Dermis microvascular lymphatic vessel endothelial cell (primary cell): ENCODE results near the gene SERPINA12. TPM values are rescaled to one million over a fixed set of nuclear protein-coding genes. Genes with fewer than 3 reads are reported as not detected.
"Not testable (repeated sequence)": the region's sequence is repeated elsewhere in the genome, so short reads cannot be mapped to it uniquely, and the experiment has no call there.

Source experiments
- DNase-seq, 2 donors: peaks; one replicate each; pipeline versions ENCODE4 v3.0.0 to v3.0.0-alpha.2; 2010; ENCODE audit warnings: low read depth in 2 of 2
- total RNA-seq: library from RNA; depleted of rRNA; stranded (reverse); fragments of >200 nt; gene quantifications from 2 replicates; pipeline ENCODE4 v1.2.1, GENCODE V29; 2014

Gene SERPINA12
- total RNA-seq, 1 donor from 2014 or later: not detected

DNA sequence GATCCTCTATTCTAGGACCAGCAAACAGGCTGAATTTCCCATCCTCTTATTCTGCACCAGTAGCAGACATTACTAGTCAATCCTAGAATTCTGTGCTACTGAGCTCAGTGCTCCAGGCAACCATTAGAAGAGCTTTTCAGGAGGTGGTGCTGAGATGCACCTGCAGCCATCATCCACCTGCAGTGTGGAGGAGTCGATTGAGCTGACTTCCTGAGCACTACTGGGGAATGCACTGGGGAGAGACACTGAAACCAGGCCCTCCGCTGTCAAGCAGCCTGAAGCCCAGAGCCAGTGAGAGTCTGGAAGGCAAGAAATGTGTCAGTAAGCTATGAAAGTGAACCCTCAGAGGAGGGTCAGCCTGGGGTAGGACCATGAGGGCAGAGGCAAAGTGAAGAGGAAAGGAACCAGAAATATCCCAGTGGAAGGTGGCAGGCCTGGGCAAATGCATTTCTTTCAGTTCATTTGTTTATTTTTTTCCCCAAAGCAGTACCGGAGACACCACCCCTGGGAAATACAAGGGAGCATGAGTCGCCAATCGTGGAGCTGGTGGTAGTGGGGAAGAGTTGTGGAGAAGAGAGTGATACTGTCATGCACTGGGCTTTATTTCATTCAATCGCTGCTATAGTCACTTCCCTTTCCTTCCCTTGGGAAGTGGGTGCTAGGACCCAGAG lies 28.9 kb upstream of the SERPINA12 start:
- no peak for DNase-seq

DNA sequence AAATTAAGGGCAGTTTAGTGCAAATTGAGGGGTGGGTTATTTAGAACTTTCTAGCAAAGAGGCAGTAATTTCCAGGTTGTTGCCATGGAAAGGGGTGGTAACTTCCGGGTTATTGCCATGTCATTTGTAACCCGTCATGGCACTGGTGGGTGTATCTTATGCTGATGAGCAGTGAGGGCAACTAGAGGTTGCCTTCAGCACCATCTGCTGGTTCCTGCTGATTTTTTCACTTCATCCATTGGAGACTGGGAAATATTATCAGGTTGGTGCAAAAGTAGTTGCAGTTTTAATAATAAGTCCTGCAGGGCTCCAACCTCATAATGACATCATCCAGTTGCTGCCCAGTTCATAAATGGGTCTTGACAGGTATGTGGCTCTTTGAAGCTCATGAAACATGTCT lies 27.6 kb upstream of the SERPINA12 start:
- peak in 1 of 2 donors; percentile 2 for DNase-seq

DNA sequence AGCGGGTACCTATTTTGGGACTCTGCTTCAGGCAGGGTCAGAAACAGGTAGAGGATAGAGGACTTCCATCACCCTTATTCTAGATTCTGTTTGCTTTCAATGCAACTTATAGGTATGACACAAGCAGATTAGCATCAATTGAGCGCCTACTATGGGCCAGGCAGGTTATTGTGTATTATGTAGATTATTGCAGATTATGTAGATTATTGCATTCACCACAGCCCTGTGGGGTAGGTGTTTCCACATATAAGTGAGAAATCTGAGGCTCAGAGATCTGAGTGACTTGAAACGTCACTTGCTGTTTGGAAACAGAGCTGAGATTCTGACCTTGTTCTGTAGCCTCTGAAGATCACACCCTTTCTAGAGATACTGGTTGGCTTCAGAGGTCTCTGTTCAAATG lies 26.2 kb upstream of the SERPINA12 start:
- no peak for DNase-seq

DNA sequence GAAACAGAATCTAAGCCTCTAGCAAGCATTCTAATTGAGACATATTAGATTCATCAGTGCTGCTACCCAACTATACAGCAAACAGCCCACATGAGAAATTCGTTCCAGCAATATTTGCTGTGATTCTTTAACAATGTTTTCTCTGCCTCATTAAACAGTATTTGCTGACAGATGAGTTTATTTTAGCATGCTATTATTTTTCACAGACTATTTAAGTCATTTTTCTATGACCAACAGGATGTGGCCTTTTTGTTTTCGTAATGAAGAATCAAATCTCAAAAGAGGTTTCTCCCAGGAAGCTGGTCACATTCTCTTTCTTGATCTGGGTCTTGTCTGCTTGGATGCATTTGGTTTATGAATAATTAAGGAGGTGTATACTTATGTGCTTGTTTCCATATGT lies 23.2 kb upstream of the SERPINA12 start:
- no peak for DNase-seq

DNA sequence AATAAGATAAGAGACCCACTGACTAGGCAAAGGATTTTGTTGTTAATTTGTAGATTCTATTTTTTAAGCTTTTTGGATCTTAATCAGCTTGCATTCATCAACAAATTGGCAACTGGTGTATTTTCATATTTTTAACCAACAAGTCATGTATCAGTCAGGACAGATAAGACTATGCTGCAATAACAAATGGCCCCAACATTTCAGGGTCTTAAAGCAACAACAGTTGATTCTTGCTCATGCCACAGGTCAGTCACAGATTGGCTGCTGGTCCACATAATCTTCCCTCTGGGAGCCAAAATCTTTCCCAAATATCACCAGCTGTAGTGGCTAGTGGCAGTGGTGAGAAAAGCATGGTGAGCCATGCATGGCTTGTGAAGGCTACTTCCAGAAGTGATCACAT lies 21.9 kb upstream of the SERPINA12 start:
- no peak for DNase-seq

DNA sequence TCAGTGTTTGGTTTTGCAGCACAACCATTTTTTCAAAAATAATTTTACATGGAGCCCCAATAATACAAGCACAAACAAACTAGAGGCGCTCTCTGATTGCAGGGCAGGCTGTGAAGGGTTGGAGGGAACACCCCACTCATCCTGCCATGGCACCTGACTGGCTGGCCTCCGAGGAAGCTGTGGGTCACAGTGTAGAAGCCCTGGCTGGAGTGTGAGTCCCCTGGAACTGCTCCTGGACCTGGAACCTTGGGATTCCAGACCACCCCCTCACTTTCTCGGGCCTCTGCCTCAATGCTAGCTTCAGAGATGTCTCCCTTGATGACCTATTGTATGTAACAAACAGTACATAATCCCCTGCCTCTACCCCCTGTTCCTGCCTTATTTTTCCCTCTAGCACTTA lies 14.8 kb upstream of the SERPINA12 start:
- DNase-seq: no peak

DNA sequence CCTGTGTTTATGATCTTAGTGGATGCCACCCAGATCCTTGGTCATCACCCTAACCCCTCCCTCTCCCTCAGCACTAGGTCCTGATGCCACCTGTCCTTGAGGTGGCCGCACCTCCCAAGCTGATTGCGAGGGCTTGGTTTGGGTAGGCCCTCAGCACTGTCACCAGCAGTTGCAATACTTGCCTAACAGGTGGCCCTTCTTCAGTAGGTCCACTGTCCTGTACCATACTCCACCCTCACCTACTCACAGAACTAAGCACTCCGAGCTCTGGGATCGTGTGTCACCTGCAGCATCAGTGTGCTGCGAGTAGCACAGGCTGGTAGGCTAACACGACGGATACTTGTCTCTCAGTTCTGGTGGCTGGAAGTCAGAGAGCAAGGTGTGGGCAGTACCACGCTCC lies 14.0 kb upstream of the SERPINA12 start:
- DNase-seq: no peak

DNA sequence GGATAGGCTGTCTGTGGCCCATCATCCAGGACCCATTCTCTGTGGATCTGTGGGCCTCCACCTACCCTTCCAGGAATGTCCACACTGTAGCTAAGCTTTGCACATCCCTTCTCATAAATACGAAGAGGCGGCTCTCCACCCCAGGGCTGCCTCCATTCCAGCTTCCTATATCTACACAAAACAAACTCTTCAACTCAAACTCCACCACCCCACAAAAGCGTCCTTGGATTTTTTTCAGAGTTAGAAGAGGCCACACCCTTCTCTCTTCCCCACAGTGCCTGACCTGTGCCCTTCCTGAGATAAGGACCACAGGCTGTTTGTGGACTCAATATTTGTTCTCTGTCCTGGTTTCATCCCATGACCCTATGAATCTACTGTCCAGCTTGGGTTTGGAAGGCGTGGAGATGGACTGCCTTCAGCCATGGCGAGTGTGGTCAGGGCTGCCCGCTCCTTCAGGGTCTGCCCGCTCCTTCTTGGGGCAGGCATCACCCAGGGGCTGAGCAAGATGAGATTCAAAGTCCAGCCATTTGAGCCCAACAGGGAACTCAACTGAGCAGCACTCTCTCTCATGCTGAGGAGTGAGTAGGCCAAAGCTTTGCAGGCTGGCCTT lies 13.0 kb upstream of the SERPINA12 start:
- DNase-seq: no peak

DNA sequence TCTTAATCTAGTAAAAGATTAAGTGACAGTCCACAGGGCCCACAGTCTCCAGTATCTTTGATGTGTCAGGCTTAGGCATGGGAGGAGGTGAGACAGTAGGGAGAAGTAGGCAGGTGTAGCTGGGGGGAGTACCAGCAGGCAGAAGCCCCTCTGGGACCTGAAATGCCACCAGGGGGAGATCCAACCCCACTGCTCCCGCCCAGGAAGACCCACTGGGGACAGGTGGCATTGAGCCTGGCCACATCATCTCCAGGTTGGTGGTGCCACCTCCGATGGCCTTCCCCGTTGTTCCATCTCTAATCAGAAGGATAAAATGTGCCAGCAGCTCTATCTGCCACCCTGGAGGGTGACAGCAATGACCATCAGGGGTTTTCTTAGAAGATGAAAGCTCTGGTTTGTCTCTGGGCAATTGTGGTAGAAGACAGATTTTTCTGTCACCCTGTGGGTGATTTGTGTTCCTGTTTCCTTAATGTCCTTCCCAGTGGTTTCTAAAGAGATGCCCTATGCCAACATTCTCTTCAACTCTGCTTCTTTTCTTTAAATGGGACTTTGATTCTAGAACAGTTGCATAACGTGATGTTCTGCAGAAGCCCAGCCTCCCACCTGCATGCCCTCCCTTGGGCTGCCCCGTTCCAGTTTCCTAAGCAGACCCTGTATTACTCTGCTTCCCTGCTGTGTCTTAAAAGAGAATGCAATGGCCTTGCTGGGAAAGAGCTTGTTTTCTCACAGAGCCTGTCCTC lies 12.3 kb upstream of the SERPINA12 start:
- no peak for DNase-seq

DNA sequence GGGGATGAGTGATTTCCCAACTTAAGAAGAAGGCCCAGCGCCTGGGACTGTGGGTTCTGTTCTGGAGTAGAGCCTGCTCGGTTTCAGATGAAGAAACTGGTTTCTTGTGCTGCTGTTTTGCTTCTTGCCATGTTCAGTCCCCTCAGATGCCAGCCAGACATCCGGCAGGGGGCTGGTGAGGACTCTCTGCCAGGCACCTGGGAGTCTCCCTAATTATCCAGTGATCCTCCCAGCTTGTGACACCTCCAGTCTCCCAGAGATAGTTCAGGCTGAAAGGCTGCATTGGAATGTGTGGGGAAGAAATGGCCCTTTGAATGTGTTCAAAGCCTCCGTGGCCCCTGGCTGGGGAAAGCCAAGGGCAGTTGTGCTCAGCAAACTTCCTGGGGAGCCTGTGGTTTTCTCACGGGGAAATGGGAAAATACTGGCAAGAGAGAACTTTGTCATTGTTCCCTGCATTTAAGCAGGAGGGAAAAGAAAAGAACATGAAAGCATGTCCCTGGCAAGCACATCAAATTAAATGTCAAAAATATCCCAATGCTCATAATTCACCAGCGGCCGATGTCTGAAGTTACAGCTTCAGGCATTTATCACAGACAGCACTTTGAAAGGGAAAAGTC lies 8.5 kb upstream of the SERPINA12 start:
- DNase-seq: no peak

DNA sequence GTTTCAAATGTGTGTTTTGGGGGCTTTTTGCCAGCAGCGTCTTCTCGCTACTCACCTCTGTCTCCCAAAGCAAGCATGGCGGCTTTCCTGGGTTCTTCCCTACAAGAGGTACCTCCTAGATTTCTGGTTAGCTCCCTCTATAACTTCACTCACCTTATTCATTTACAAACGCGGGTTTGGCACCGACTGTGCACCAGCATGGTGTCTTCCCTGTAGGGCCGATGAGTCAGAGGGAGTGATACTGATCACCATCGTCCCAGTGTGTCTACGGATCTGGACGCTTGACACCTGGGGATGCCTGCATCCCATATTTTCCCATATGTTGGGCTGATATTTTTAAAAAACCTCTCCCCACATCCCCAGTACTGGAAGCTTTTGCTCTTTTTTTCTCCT lies 8.0 kb upstream of the SERPINA12 start:
- no peak for DNase-seq

DNA sequence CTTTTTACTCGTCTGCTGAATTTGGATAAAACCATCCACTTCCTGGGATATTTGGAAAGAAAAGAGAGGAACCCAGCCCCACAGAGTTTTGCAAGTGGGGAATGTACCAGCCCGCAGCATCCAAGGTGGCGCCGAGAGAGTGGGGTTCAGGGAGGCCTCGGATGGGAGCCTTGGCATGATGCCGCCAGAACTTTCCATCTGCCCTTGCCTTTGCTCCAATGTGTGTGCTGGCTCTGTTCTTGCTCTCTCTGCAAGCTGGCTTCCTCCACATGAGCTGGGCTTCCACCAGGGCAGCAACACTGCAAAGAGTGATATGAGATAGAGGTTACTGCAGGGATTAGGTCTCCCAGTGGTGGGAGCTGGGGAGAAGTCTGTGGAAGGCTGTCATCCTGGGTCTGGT lies 6.6 kb upstream of the SERPINA12 start:
- no peak for DNase-seq

DNA sequence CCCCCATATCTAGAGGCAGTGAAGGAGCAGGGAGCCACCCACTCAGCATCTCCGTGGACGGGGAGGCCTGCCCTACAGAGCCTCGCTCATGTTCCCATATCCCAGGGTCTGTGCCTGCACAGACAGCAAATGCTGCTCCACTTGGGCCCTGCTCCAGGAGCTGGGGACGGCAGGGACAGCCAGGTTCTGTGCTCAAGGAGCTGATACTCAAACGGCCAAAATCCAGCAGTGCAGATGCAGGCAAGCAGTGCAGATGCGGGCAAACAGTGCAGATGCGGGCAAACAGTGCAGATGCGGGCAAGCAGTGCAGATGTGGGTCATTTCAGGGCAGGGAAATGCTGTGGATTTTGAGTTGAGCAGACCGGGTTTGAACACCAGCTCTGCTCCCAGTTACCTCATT lies 6.2 kb upstream of the SERPINA12 start:
- DNase-seq: no peak

DNA sequence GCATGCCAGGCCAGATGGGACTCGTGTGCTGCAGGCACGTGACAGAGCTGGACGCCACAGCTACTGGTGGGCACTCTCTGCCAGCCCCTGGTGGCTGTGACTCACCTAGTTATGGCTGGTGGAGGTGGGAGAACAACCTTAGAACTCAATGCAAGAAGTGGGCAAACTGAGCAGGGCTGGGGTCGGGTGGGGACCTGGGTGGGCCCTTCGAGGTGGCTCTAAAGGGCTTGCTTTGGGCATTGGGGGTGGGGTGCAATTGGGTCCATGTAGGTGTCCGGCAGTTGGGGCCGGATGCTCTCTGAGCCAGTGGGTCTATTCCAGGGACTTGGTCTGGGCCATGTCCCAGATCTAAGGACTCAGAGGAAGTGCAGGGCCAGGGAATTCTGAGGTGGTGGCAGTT lies 5.1 kb upstream of the SERPINA12 start:
- no peak for DNase-seq

DNA sequence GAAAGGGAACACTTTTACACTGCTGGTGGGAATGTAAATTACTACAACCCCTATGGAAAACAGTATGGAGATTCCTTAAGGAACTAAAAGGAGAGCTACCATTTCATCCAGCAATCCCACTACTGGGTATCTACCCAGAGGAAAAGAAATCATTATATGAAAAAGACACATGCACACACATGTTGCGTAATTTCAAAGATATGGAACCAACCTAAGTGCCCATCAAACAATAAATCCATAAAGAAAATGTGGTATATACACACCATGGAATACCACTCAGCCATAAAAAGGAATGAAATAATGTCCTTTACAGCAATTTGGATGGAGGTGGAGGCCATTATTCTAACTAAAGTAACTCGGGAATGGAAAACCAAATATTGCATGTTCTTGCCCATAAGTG lies 1.2 kb upstream of the SERPINA12 start:
- DNase-seq: not testable (repeated sequence)

DNA sequence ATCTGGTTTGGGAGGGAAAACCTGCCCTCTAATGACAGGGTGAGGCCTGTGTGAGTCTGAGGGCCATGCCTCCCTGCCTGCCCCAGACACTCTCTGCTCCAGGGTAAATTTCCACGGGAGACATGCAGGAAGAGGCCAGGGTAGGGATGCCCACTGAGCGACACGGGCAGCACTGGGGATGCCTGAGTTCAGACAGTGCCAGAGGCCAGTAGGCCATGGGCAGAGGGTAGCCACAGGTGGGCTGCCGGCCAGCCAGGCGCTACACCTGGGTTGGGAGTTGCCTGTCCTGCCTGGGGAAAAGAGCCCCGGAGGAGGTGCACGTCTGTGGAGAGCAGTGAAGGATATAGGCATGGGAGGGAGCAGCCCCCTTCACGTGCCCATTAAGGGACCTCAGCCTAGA lies 3.6 kb downstream of the SERPINA12 start:
- DNase-seq: no peak

DNA sequence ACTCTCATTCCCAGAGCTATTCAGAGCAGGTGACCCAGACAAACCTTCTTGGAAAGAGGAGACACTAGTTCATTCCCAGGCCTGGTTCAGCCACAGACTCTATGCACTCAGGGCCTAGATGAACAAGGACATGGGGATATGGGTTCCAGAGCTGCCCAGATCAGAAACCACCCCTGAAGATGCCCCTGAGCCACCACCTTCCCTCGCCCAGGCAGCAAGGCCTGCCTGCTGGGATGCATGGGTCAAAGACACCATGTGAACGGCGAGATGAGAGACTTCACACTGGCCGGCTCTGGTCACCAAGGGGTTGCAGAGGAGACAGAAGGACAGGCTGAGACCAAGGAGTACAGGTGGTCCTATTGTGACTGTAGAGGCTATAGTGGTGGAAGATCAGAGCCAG lies 4.1 kb downstream of the SERPINA12 start:
- DNase-seq: no peak

DNA sequence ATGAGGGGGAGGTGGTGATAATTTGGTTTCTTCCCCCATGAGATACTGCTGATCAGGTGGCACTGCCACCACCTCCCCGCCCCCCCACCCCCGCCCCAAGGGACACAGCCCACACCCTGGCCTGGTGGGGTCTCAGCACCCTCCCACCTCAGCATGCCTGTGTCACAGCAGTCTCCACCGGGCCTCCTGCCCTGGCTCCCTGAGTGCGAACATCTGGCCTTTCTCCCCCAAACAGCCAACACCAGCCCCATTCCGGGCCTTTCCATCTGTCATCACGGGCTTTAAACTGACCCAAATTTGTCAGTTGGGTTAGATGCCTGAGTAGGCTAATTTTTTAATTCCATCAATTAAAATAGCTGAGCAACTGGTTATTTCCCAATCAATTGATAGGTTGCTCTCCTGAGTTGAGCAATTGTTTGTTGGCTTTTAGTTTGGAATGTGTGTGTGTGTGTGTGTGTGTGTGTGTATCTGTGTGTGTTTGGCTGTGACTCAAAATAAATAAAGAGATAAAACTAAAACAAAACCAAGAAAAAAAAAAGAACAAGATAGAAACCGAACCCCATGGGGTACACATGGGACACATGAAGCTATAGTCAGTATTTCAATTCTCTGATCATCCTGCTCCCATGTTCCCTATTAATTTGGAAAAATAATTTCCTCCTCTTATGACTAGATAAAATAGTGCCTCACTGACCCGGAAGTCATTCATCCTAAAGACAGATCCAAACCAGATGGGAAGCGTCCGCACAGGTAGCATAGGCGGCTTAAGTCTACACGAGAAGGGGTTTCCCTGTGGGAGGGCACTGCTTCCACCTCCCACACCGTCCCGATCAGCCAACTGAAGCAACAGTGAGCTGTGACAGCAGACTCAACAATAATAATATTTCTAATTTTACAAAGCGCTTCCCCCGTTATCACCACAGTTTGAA lies 7.4 kb downstream of the SERPINA12 start:
- DNase-seq: no peak

DNA sequence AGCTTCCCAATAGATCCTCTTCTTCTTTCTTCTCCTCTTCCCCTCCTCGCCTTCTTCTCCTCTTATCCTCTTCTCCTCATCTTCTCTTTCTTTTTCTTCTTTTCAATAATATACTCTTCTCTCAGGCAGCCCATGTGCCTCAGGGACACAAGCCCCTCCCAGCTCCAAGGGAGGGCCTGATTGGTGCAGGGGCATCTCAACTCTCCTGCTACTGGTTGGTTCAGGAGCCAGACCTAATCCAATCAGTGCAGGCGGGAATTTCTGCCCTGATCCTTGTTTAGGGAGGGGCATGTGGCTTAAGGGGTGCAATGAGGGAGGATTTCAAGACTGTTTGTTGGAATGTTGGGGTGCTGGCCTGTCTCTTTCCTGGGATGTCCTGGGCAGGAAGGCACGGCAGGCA lies 9.0 kb downstream of the SERPINA12 start:
- no peak for DNase-seq

DNA sequence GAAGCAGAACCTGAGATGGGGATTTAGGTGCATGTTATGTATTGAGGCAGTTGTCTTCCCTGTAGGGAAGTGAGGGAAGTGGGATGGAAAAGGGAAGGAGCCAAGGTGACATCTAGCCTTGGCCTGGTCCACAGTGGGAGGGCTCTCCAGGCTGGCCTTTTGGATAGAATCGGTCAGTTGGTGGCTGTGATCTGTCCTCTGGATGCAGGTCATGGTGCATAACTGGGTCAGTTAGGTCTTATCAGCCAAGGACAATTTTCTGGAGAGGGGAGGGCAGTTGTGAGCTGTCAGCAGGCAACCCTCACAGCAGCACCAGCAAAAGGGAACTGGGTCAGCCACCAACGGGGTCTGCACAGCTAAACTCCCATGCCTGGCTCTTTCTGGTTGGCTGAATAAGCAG lies 9.6 kb downstream of the SERPINA12 start:
- DNase-seq: no peak

DNA sequence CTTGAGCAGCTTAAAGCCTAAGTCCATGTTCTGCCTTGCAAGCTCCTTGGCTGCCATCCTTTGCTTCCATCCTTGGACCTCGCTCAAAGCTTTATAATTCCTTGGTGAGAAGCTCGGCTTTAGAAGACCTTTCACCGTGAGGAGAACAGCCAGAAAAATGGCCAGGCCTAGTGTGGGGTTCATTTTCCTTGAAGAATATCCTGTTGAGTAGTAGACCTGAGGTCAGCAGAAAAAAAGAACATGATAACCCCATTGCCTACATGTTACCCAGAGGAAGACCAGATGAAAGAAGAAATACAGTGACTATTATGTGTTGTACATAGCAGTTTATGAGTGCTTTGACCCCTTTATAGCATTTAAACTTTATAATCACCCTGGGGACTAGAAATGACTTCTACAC lies 11.1 kb downstream of the SERPINA12 start:
- DNase-seq: no peak

DNA sequence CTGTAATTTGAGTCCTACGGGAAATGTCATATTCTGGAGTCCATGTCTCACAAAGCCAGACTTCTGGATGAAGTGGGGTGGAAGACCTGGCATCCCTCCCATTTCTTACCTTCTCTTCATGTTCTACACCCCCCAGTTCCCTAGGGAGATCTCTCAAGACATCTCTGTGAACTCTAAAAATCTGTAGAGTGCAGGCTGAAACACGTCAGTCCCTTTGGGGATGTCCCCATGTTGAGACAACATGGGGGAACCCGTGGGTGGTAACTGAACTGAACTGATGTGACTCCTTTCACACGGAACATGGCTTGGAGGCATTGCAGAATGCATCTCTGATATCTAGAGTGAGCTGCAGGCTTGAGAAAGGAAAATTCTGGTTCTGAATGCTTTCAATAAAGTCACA lies 15.2 kb downstream of the SERPINA12 start:
- DNase-seq: no peak
